Sigmoid colon (tissue), 7 donors: ENCODE data around the gene DYNLT2B. TPM values are rescaled to one million over a fixed set of nuclear protein-coding genes. Genes with fewer than 3 reads are reported as not detected.

Experiments
- polyA plus RNA-seq, 3 donors: library from polyadenylated mRNA; stranded (reverse); fragments of 200-250 nt; gene quantifications; one replicate each; pipeline ENCODE4 v1.2.3, GENCODE V29; 2013
- small RNA-seq, 3 donors: library from RNA; depleted of rRNA; stranded (forward); fragments of <200 nt; gene quantifications; one replicate each; pipeline ENCODE3, GENCODE V24; 2016
- total RNA-seq, 4 donors: library from RNA; depleted of rRNA; stranded (reverse); fragments of >200 nt; gene quantifications; one replicate each; pipeline ENCODE4 v1.1.0, GENCODE V29; 2016
- donor health status: healthy with polysubstance abuse.
- donor health status: Bipolar disorder and iron deficiency.
- donor health status: healthy.

DYNLT2B gene
- total and polyA plus RNA-seq, 7 donors = 3.9 to 17.8 (median 11.5) TPM

Small RNA genes within 50 kb of the gene (small RNA-seq; reads per million reads assigned to genes)
- 0 reads per million in 3 donors for gene AC069257.2
- 0 reads per million in 3 donors for gene RNU6-910P

Other genes starting within 250 kb of the DYNLT2B start
- gene TFRC, start 236.2 kb downstream of the DYNLT2B start, total RNA-seq = 10 to 100 TPM; 48.2 to 58.8 (median 52.1) TPM
- gene TFRC, start 236.2 kb downstream of the DYNLT2B start, polyA plus RNA-seq = 10 to 100 TPM; 11.4 to 85.1 (median 43.0) TPM
- under 1 TPM in 1 of 4 donors, not detected in 3; 0.99 TPM for gene ZDHHC19, start 106.8 kb downstream of the DYNLT2B start, total RNA-seq
- gene ZDHHC19, start 106.8 kb downstream of the DYNLT2B start, polyA plus RNA-seq = under 1 TPM in 1 of 3 donors, not detected in 2; 0.38 TPM
- gene SLC51A, start 101.7 kb downstream of the DYNLT2B start, total RNA-seq = not detected
- gene SLC51A, start 101.7 kb downstream of the DYNLT2B start, polyA plus RNA-seq = 10 to 100 TPM in 2 of 3 donors, 1 to 10 TPM in 1; 7.8 to 22.7 (median 11.1) TPM
- gene PCYT1A, start 30.5 kb downstream of the DYNLT2B start, total RNA-seq = 10 to 100 TPM; 61.4 to 88.6 (median 72.4) TPM
- gene PCYT1A, start 30.5 kb downstream of the DYNLT2B start, polyA plus RNA-seq = 10 to 100 TPM; 25.8 to 31.6 (median 29.6) TPM
- gene TM4SF19, start 20.1 kb upstream of the DYNLT2B start, total RNA-seq = not detected
- gene TM4SF19, start 20.1 kb upstream of the DYNLT2B start, polyA plus RNA-seq = not detected
- gene UBXN7, start 114.2 kb upstream of the DYNLT2B start, total RNA-seq = 10 to 100 TPM; 14.7 to 22.4 (median 16.7) TPM
- gene UBXN7, start 114.2 kb upstream of the DYNLT2B start, polyA plus RNA-seq = 10 to 100 TPM in 1 of 3 donors, 1 to 10 TPM in 2; 3.9 to 11.4 (median 4.2) TPM
- gene RNF168, start 185.5 kb upstream of the DYNLT2B start, total RNA-seq = 10 to 100 TPM; 14.1 to 30.2 (median 16.7) TPM
- 10 to 100 TPM in 1 of 3 donors, 1 to 10 TPM in 2; 3.6 to 10.8 (median 6.0) TPM for gene RNF168, start 185.5 kb upstream of the DYNLT2B start, polyA plus RNA-seq
- gene SMCO1, start 197.1 kb upstream of the DYNLT2B start, total RNA-seq = not detected
- gene SMCO1, start 197.1 kb upstream of the DYNLT2B start, polyA plus RNA-seq = not detected